Neural cell (in vitro differentiated cells): ENCODE measurements around the gene CLPSL1. TPM values are rescaled to one million over a fixed set of nuclear protein-coding genes. Genes with fewer than 3 reads are reported as not detected.

Experiments used
- H2AFZ ChIP-seq: fragments of 200-600, 300-800 bp; sonication (generic), shearing (Covaris generic); 2 replicates; pipeline ENCODE4 v1.6.0; 2014; ENCODE audit warnings: low read depth, mild to moderate bottlenecking, antibody characterized with exemption, low read length, moderate library complexity
- H3F3A ChIP-seq: fragments of 200-600 bp; shearing (Covaris generic); 2 replicates; pipeline ENCODE4 v1.6.1; 2016; ENCODE audit warnings: mild to moderate bottlenecking, moderate library complexity, mixed read lengths, antibody characterized with exemption, low read length; ENCODE audit not compliant: insufficient read depth, poor library complexity, severe bottlenecking
- H3K27ac ChIP-seq: fragments of 200-600, 300-800 bp; sonication (generic), shearing (Covaris generic); 2 replicates; pipeline ENCODE4 v1.5.1; 2014; ENCODE audit warnings: mild to moderate bottlenecking, low read length, moderate library complexity
- H3K27me3 ChIP-seq: fragments of 300-800, 200-600 bp; sonication (generic), shearing (Covaris generic); 2 replicates; pipeline ENCODE4 v1.6.0; 2014; ENCODE audit warnings: mild to moderate bottlenecking, low read depth, low read length, moderate library complexity; ENCODE audit not compliant: insufficient read depth
- H3K36me3 ChIP-seq: fragments of 300-800, 200-600 bp; sonication (generic), shearing (Covaris generic); 2 replicates; pipeline ENCODE4 v1.5.1; 2014; ENCODE audit warnings: mild to moderate bottlenecking, antibody characterized with exemption, low read length, moderate library complexity; ENCODE audit not compliant: insufficient read depth
- H3K4me2 ChIP-seq: fragments of 300-800, 200-600 bp; sonication (generic), shearing (Covaris generic); 2 replicates; pipeline ENCODE4 v1.6.0; 2014; ENCODE audit warnings: mild to moderate bottlenecking, low read length
- H3K4me3 ChIP-seq: fragments of 300-800, 200-600 bp; sonication (generic), shearing (Covaris generic); 2 replicates; pipeline ENCODE4 v1.5.1; 2014; ENCODE audit warnings: mild to moderate bottlenecking, low read length, moderate library complexity
- H3K79me2 ChIP-seq: fragments of 200-600 bp; shearing (Covaris generic); replicated peaks from 2 replicates; pipeline ENCODE4 v1.6.0; 2014; ENCODE audit warnings: mild to moderate bottlenecking, low read length, moderate library complexity; ENCODE audit not compliant: insufficient read depth
- H3K9ac ChIP-seq: fragments of 300-800, 200-600 bp; sonication (generic), shearing (Covaris generic); 2 replicates; pipeline ENCODE4 v1.6.1; 2016; ENCODE audit warnings: mild to moderate bottlenecking, low read length, mixed read lengths
- H3K9me2 ChIP-seq: fragments of 200-600 bp; shearing (Covaris generic); 2 replicates; pipeline ENCODE4 v1.6.1; 2016; ENCODE audit warnings: mild to moderate bottlenecking, low read length, mixed read lengths; ENCODE audit not compliant: insufficient read depth
- H3K9me3 ChIP-seq: fragments of 200-600, 300-800 bp; sonication (generic), shearing (Covaris generic); 2 replicates; pipeline ENCODE4 v1.6.1; 2016; ENCODE audit warnings: mild to moderate bottlenecking, mixed run types, low read length, moderate library complexity, mixed read lengths
- H4K20me1 ChIP-seq: fragments of 200-600 bp; shearing (Covaris generic); 2 replicates; pipeline ENCODE4 v1.6.1; 2016; ENCODE audit warnings: mild to moderate bottlenecking, mixed run types; ENCODE audit not compliant: insufficient read depth
- EP300 ChIP-seq: fragments of 450-650 bp; conservative IDR thresholded peaks from 2 replicates; pipeline ENCODE4 v1.6.1; 2014; ENCODE audit warnings: antibody characterized with exemption, mild to moderate bottlenecking, moderate library complexity; ENCODE audit not compliant: poor library complexity, severe bottlenecking
- EZH2 ChIP-seq: fragments of 200-600, 300-800 bp; shearing (Covaris generic), sonication (generic); IDR thresholded peaks from 2 replicates; pipeline ENCODE4 v1.6.1; 2014; ENCODE audit warnings: antibody characterized with exemption, low read length, borderline replicate concordance, mild to moderate bottlenecking; ENCODE audit not compliant: insufficient read depth, poor library complexity, severe bottlenecking
- MXI1 ChIP-seq: fragments of 450-650 bp; conservative IDR thresholded peaks from 2 replicates; pipeline ENCODE4 v1.6.1; 2014; ENCODE audit warnings: antibody characterized with exemption, mild to moderate bottlenecking; ENCODE audit not compliant: poor library complexity, severe bottlenecking
- POLR2AphosphoS5 ChIP-seq: IDR thresholded peaks from 2 replicates; pipeline ENCODE4 v1.6.1; 2012
- RAD21 ChIP-seq: fragments of 450-650 bp; conservative IDR thresholded peaks from 2 replicates; pipeline ENCODE4 v1.6.1; 2014; ENCODE audit warnings: antibody characterized with exemption, mild to moderate bottlenecking, moderate library complexity
- REST ChIP-seq: IDR thresholded peaks from 2 replicates; pipeline ENCODE4 v1.6.1; 2012; ENCODE audit warnings: borderline replicate concordance
- SMC3 ChIP-seq: fragments of 450-650 bp; conservative IDR thresholded peaks from 2 replicates; pipeline ENCODE4 v1.6.1; 2014; ENCODE audit warnings: antibody characterized with exemption, mild to moderate bottlenecking, moderate library complexity; ENCODE audit not compliant: poor library complexity
- TAF1 ChIP-seq: IDR thresholded peaks from 2 replicates; pipeline ENCODE4 v1.6.1; 2012; ENCODE audit warnings: low read depth
- polyA plus RNA-seq: library from polyadenylated mRNA; depleted of rRNA; stranded (reverse); fragments of >200 nt; gene quantifications from 2 replicates; pipeline ENCODE4 v1.2.3, GENCODE V29; 2014
- TF ChIP-seq, protein P1 (sequence below): fragments of 450-650 bp; IDR thresholded peaks from 2 replicates; pipeline ENCODE4 v1.5.1; 2014; ENCODE audit warnings: antibody characterized with exemption, mild to moderate bottlenecking, moderate library complexity; ENCODE audit not compliant: poor library complexity, severe bottlenecking

CLPSL1 gene
- polyA plus RNA-seq, 1 donor from 2014 or later, result not detected

DNA sequence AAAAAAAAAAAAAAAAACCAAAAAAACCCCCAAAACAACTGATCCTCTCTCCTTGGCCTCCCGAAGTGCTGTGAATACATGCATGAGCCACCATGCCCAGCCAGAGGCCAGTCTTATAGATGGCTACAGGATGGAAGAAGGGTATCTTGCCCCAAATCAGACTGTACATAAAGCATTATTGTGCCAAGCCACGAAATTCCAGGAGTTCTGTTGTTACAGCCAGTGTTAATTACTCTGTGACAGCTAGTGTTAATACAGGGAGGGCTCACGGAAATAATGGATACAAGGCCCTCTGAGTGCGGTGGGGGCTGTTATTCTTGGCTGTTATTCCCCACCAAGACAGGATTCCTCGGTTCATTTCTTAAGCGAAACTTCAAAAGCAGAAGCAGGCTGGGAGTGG lies 5.8 kb upstream of the CLPSL1 start:
- H3K27ac ChIP-seq, result no peak overlapping the region
- no peak overlapping the region for H3K4me2 ChIP-seq
- H3K36me3 ChIP-seq, result no peaks in the 10 kb centered on the region
- no peak overlapping the region for H3K9ac ChIP-seq
- no peaks in the 10 kb centered on the region for H3K79me2 ChIP-seq
- no peaks in the 10 kb centered on the region for H4K20me1 ChIP-seq
- H3K4me3 ChIP-seq, result no peak overlapping the region
- H3F3A ChIP-seq, result no peaks in the 10 kb centered on the region
- no peaks in the 10 kb centered on the region for H3K9me3 ChIP-seq
- no peaks in the 10 kb centered on the region for H3K9me2 ChIP-seq
- H3K27me3 ChIP-seq, result peaks cover 17% of the 10 kb centered on the region
- no peak overlapping the region for H2AFZ ChIP-seq
- no peak for TF ChIP-seq RAD21
- no peak for TF ChIP-seq POLR2AphosphoS5
- no peak for TF ChIP-seq SMC3
- TF ChIP-seq, protein P1, sequence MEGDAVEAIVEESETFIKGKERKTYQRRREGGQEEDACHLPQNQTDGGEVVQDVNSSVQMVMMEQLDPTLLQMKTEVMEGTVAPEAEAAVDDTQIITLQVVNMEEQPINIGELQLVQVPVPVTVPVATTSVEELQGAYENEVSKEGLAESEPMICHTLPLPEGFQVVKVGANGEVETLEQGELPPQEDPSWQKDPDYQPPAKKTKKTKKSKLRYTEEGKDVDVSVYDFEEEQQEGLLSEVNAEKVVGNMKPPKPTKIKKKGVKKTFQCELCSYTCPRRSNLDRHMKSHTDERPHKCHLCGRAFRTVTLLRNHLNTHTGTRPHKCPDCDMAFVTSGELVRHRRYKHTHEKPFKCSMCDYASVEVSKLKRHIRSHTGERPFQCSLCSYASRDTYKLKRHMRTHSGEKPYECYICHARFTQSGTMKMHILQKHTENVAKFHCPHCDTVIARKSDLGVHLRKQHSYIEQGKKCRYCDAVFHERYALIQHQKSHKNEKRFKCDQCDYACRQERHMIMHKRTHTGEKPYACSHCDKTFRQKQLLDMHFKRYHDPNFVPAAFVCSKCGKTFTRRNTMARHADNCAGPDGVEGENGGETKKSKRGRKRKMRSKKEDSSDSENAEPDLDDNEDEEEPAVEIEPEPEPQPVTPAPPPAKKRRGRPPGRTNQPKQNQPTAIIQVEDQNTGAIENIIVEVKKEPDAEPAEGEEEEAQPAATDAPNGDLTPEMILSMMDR, result no peak
- no peak for TF ChIP-seq REST
- TF ChIP-seq EZH2, result no peak
- TF ChIP-seq TAF1, result no peak
- TF ChIP-seq EP300, result no peak
- TF ChIP-seq MXI1, result no peak

- H3K9ac ChIP-seq, result peak within 1 kb of the TSS; percentile 26
- H3K9me3 ChIP-seq, result no peaks in the 10 kb centered on the region
- H4K20me1 ChIP-seq, result no peaks in the 10 kb centered on the region
- no peaks in the 10 kb centered on the region for H3K36me3 ChIP-seq
- no peaks in the 10 kb centered on the region for H3F3A ChIP-seq
- peak within 1 kb of the TSS; percentile 65 for H3K4me3 ChIP-seq
- no peak within 1 kb of the TSS for H2AFZ ChIP-seq
- H3K79me2 ChIP-seq, result no peaks in the 10 kb centered on the region
- peaks cover 17% of the 10 kb centered on the region for H3K27me3 ChIP-seq
- no peak within 1 kb of the TSS for H3K27ac ChIP-seq
- TF ChIP-seq EP300 (no peak), REST (no peak), TAF1 (no peak), SMC3 (no peak), EZH2 (no peak), POLR2AphosphoS5 (no peak), RAD21 (no peak), MXI1 (no peak)
- TF ChIP-seq, protein P1, result no peak
- no peak within 1 kb of the TSS for H3K4me2 ChIP-seq
- no peaks in the 10 kb centered on the region for H3K9me2 ChIP-seq
Measured at GRCh38 chr6:35776364-35777215, 4.2 kb upstream of the CLPSL1 start, which contains the start of gene CLPSL2. CLPSL2 (plus strand) TSS chr6:35776598; CDS start chr6:35776619, 21 bp downstream.
